ENCODE data around the gene KIR3DL1. TPM values are rescaled to one million over a fixed set of nuclear protein-coding genes. Genes with fewer than 3 reads are reported as not detected.

KIR3DL1 gene
- total and polyA plus RNA-seq, 2 donors = 0.02 TPM; not detected in 1

GRCh38 chr19:54871696-54872095, 55.4 kb downstream of the KIR3DL1 start:
- Histone ChIP-seq H3K9me3 (ENCODE audit: control insufficient read depth in 2 of 2, insufficient read depth in 1 of 2, low read length in 1 of 2) (no peaks in the 10 kb centered on the region), H3K4me1 (ENCODE audit: control insufficient read depth in 2 of 2, insufficient read depth in 2 of 2, low read length in 2 of 2) (no peaks in the 10 kb centered on the region), H3K36me3 (ENCODE audit: control insufficient read depth in 2 of 2, insufficient read depth in 2 of 2, low read length in 1 of 2) (no peaks in the 10 kb centered on the region), H3K27ac (ENCODE audit: low read depth in 1 of 2, low read length in 1 of 2) (no peak overlapping the region), H3K4me3 (ENCODE audit: low read length in 2 of 2) (no peak overlapping the region), H3K27me3 (ENCODE audit: control insufficient read depth in 2 of 2, insufficient read depth in 1 of 2, low read length in 1 of 2) (no peaks in the 10 kb centered on the region)
- DNase-seq (ENCODE audit: low read depth in 6 of 9, low spot score in 9 of 9) = no peak
- WGBS = 55% methylated on average over 3 of the region's 3 CpGs

GRCh38 chr19:54873990-54874389, 57.7 kb downstream of the KIR3DL1 start, which contains the start of gene FCAR:
FCAR (plus strand) TSS chr19:54874235; CDS start chr19:54874290, 55 bp downstream.
- Histone ChIP-seq H3K4me1 (ENCODE audit: control insufficient read depth in 2 of 2, insufficient read depth in 2 of 2, low read length in 2 of 2) (no peaks in the 10 kb centered on the region), H3K36me3 (ENCODE audit: control insufficient read depth in 2 of 2, insufficient read depth in 2 of 2, low read length in 1 of 2) (no peaks in the 10 kb centered on the region), H3K9me3 (ENCODE audit: control insufficient read depth in 2 of 2, insufficient read depth in 1 of 2, low read length in 1 of 2) (no peaks in the 10 kb centered on the region), H3K27me3 (ENCODE audit: control insufficient read depth in 2 of 2, insufficient read depth in 1 of 2, low read length in 1 of 2) (no peaks in the 10 kb centered on the region), H3K4me3 (ENCODE audit: low read length in 2 of 2) (no peak within 1 kb of the TSS), H3K27ac (ENCODE audit: low read depth in 1 of 2, low read length in 1 of 2) (no peak within 1 kb of the TSS)
- DNase-seq (ENCODE audit: low read depth in 6 of 9, low spot score in 9 of 9) = no peak
- 92% methylated on average over 8 of the region's 8 CpGs for WGBS

DNA sequence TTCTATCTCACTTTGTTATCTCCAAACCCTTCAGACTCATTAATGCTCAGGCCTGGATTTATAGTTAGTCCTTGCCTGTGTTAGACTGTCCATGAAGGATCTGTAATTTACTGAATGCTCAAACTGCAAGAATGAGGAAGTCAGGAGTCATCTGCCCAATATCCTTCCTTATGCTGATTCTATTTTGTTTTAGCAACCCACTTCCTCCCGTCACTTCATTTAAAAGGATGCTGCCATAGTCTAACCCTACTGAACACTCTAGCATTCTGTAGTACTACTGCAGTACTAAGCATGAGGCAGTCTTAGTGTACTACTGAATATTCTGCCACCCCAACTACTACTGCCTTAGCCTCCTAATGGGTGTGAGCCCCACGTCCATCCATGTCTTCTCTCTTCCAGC, 59.2 kb downstream of the KIR3DL1 start:
- no peak overlapping the region for H3K27ac ChIP-seq (ENCODE audit: low read depth in 1 of 2, low read length in 1 of 2)
- no peak overlapping the region for H3K4me3 ChIP-seq (ENCODE audit: low read length in 2 of 2)
- no peaks in the 10 kb centered on the region for H3K9me3 ChIP-seq (ENCODE audit: control insufficient read depth in 2 of 2, insufficient read depth in 1 of 2, low read length in 1 of 2)
- no peaks in the 10 kb centered on the region for H3K36me3 ChIP-seq (ENCODE audit: control insufficient read depth in 2 of 2, insufficient read depth in 2 of 2, low read length in 1 of 2)
- no peaks in the 10 kb centered on the region for H3K27me3 ChIP-seq (ENCODE audit: control insufficient read depth in 2 of 2, insufficient read depth in 1 of 2, low read length in 1 of 2)
- DNase-seq (ENCODE audit: low read depth in 6 of 9, low spot score in 9 of 9) = no peak
- WGBS = 38% methylated on average over 2 of the region's 2 CpGs
- H3K4me1 ChIP-seq (ENCODE audit: control insufficient read depth in 2 of 2, insufficient read depth in 2 of 2, low read length in 2 of 2) = no peaks in the 10 kb centered on the region

DNA sequence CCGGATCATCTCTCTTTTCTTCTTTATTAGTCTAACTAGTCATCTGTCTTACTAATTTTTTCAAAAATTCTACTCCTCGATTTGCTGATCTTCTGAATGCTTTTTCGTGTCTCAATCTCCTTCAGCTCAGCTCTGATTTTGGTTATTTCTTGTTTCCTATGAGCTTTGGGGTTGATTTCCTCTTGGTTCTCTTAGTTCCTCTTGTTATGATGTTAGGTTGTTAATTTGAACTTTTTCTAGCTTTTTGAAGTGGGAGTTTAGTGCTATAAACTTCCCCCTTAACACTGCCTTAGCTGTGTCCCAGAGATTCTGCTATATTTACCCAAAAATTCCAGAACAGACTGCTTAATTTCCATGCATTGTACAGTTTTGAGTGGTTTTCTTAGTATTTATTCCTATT, 61.2 kb downstream of the KIR3DL1 start:
- no peak overlapping the region for H3K4me3 ChIP-seq (ENCODE audit: low read length in 2 of 2)
- peaks cover 0 to 13% of the 10 kb centered on the region in 2 donors for H3K27me3 ChIP-seq (ENCODE audit: control insufficient read depth in 2 of 2, insufficient read depth in 1 of 2, low read length in 1 of 2)
- DNase-seq (ENCODE audit: low read depth in 6 of 9, low spot score in 9 of 9) = no peak
- H3K4me1 ChIP-seq (ENCODE audit: control insufficient read depth in 2 of 2, insufficient read depth in 2 of 2, low read length in 2 of 2) = no peaks in the 10 kb centered on the region
- no peaks in the 10 kb centered on the region for H3K9me3 ChIP-seq (ENCODE audit: control insufficient read depth in 2 of 2, insufficient read depth in 1 of 2, low read length in 1 of 2)
- WGBS = 33% methylated on average over 3 of the region's 3 CpGs
- H3K36me3 ChIP-seq (ENCODE audit: control insufficient read depth in 2 of 2, insufficient read depth in 2 of 2, low read length in 1 of 2) = no peaks in the 10 kb centered on the region
- H3K27ac ChIP-seq (ENCODE audit: low read depth in 1 of 2, low read length in 1 of 2) = no peak overlapping the region

Other genes starting within 250 kb of the KIR3DL1 start
- gene LILRA2, start 242.7 kb upstream of the KIR3DL1 start, total RNA-seq = 1.3 TPM
- 3.2 TPM for gene LILRA2, start 242.7 kb upstream of the KIR3DL1 start, polyA plus RNA-seq
- gene LILRA1, start 222.8 kb upstream of the KIR3DL1 start, total RNA-seq = 0.33 TPM
- 0.32 TPM for gene LILRA1, start 222.8 kb upstream of the KIR3DL1 start, polyA plus RNA-seq
- gene LILRB1, start 186.0 kb upstream of the KIR3DL1 start, total RNA-seq = 0.94 TPM
- 5.8 TPM for gene LILRB1, start 186.0 kb upstream of the KIR3DL1 start, polyA plus RNA-seq
- gene LILRB4, start 153.5 kb upstream of the KIR3DL1 start, total RNA-seq = 4.2 TPM
- 14.4 TPM for gene LILRB4, start 153.5 kb upstream of the KIR3DL1 start, polyA plus RNA-seq
- gene KIR3DL3, start 92.0 kb upstream of the KIR3DL1 start, total RNA-seq = not detected
- 0.05 TPM for gene KIR3DL3, start 92.0 kb upstream of the KIR3DL1 start, polyA plus RNA-seq
- gene KIR2DL3, start 78.0 kb upstream of the KIR3DL1 start, total RNA-seq = not detected
- gene KIR2DL3, start 78.0 kb upstream of the KIR3DL1 start, polyA plus RNA-seq = 0.05 TPM
- not detected for gene KIR2DL1, start 46.7 kb upstream of the KIR3DL1 start, total RNA-seq
- 0.05 TPM for gene KIR2DL1, start 46.7 kb upstream of the KIR3DL1 start, polyA plus RNA-seq
- not detected for gene KIR2DL4, start 12.9 kb upstream of the KIR3DL1 start, total RNA-seq
- 0.16 TPM for gene KIR2DL4, start 12.9 kb upstream of the KIR3DL1 start, polyA plus RNA-seq
- not detected for gene KIR2DS4, start 16.2 kb downstream of the KIR3DL1 start, total RNA-seq
- gene KIR2DS4, start 16.2 kb downstream of the KIR3DL1 start, polyA plus RNA-seq = 0.07 TPM
- gene KIR3DL2, start 34.0 kb downstream of the KIR3DL1 start, total RNA-seq = not detected
- gene KIR3DL2, start 34.0 kb downstream of the KIR3DL1 start, polyA plus RNA-seq = 0.21 TPM
- gene FCAR, start 57.8 kb downstream of the KIR3DL1 start, total RNA-seq = 0.71 TPM
- gene FCAR, start 57.8 kb downstream of the KIR3DL1 start, polyA plus RNA-seq = 0.32 TPM
- gene NCR1, start 89.7 kb downstream of the KIR3DL1 start, total RNA-seq = 0.52 TPM
- gene NCR1, start 89.7 kb downstream of the KIR3DL1 start, polyA plus RNA-seq = 0.46 TPM
- 0.19 TPM for gene NLRP7, start 131.1 kb downstream of the KIR3DL1 start, total RNA-seq
- gene NLRP7, start 131.1 kb downstream of the KIR3DL1 start, polyA plus RNA-seq = 0.18 TPM
- 9.8 TPM for gene NLRP2, start 149.9 kb downstream of the KIR3DL1 start, total RNA-seq
- gene NLRP2, start 149.9 kb downstream of the KIR3DL1 start, polyA plus RNA-seq = 9.2 TPM
- gene GP6, start 221.8 kb downstream of the KIR3DL1 start, total RNA-seq = not detected
- gene GP6, start 221.8 kb downstream of the KIR3DL1 start, polyA plus RNA-seq = 0.16 TPM
- gene RDH13, start 246.7 kb downstream of the KIR3DL1 start, total RNA-seq = 6.2 TPM
- gene RDH13, start 246.7 kb downstream of the KIR3DL1 start, polyA plus RNA-seq = 6.5 TPM

Data from thymus (tissue), 11 donors.